Mucosa of rectum (tissue), 2 donors: ENCODE data around the gene C1orf116.

ENCODE experiments used
- H3K27ac ChIP-seq, 2 donors: one replicate each; pipeline ENCODE4 v1.7.0; 2013; ENCODE audit warnings: inconsistent platforms in 2 of 2, low read depth in 2 of 2, low read length in 2 of 2
- H3K27me3 ChIP-seq, 2 donors: one replicate each; pipeline ENCODE4 v1.7.0; 2013; ENCODE audit warnings: low read length in 2 of 2; ENCODE audit not compliant: control insufficient read depth in 2 of 2, insufficient read depth in 2 of 2
- H3K36me3 ChIP-seq, 2 donors: one replicate each; pipeline ENCODE4 v1.7.0; 2013; ENCODE audit warnings: low read length in 2 of 2; ENCODE audit not compliant: control insufficient read depth in 2 of 2, insufficient read depth in 2 of 2
- H3K4me1 ChIP-seq, 2 donors: one replicate each; pipeline ENCODE4 v1.7.0; 2013; ENCODE audit warnings: low read length in 2 of 2, mild to moderate bottlenecking in 1 of 2; ENCODE audit not compliant: control insufficient read depth in 2 of 2, insufficient read depth in 2 of 2
- H3K4me3 ChIP-seq, 2 donors: one replicate each; pipeline ENCODE4 v1.7.0; 2013; ENCODE audit warnings: low read length in 2 of 2
- H3K9ac ChIP-seq, 2 donors: one replicate each; pipeline ENCODE4 v1.7.0; 2013; ENCODE audit warnings: low read length in 2 of 2, low read depth in 1 of 2, mild to moderate bottlenecking in 1 of 2
- H3K9me3 ChIP-seq, 2 donors: one replicate each; pipeline ENCODE4 v1.7.0; 2013; ENCODE audit warnings: low read length in 2 of 2; ENCODE audit not compliant: control insufficient read depth in 2 of 2
- donor health status: healthy.
- donor health status: Normal muscosa, but diverticular disease.

Gene C1orf116

GRCh38 chr1:207028884-207029650 lies 3.5 kb downstream of the C1orf116 start:
- peaks cover 0 to 9% of the 10 kb centered on the region in 2 donors for H3K27me3 ChIP-seq
- H3K9me3 ChIP-seq, result no peaks in the 10 kb centered on the region
- peaks cover 34 to 74% of the 10 kb centered on the region in 2 donors for H3K4me1 ChIP-seq
- no peak overlapping the region for H3K27ac ChIP-seq
- H3K4me3 ChIP-seq, result no peak overlapping the region
- peaks cover 3 to 5% of the 10 kb centered on the region in 2 donors for H3K36me3 ChIP-seq
- no peak overlapping the region for H3K9ac ChIP-seq

- Histone ChIP-seq H3K4me3 (peak overlapping the region; percentile 17 to 29), H3K9me3 (no peaks in the 10 kb centered on the region), H3K4me1 (peaks cover 29 to 67% of the 10 kb centered on the region in 2 donors), H3K27me3 (peaks cover 0 to 5% of the 10 kb centered on the region in 2 donors), H3K27ac (peak overlapping the region; percentile 53 to 75), H3K36me3 (peaks cover 5 to 6% of the 10 kb centered on the region in 2 donors), H3K9ac (peak overlapping the region in 1 of 2 donors; percentile 61)
Observed at GRCh38 chr1:207027921-207028320, 4.6 kb downstream of the C1orf116 start.

GRCh38 chr1:207027206-207027777 lies 5.3 kb downstream of the C1orf116 start:
- no peaks in the 10 kb centered on the region for H3K9me3 ChIP-seq
- H3K9ac ChIP-seq, result peak overlapping the region; percentile 14 to 61
- H3K4me3 ChIP-seq, result peak overlapping the region; percentile 17 to 29
- H3K4me1 ChIP-seq, result peaks cover 28 to 66% of the 10 kb centered on the region in 2 donors
- H3K36me3 ChIP-seq, result peaks cover 5 to 9% of the 10 kb centered on the region in 2 donors
- peak overlapping the region; percentile 53 to 75 for H3K27ac ChIP-seq
- H3K27me3 ChIP-seq, result peaks cover 0 to 3% of the 10 kb centered on the region in 2 donors

- peaks cover 5 to 15% of the 10 kb centered on the region in 2 donors for H3K36me3 ChIP-seq
- H3K27ac ChIP-seq, result no peak overlapping the region
- no peak overlapping the region for H3K9ac ChIP-seq
- H3K9me3 ChIP-seq, result no peaks in the 10 kb centered on the region
- H3K27me3 ChIP-seq, result no peaks in the 10 kb centered on the region
- H3K4me3 ChIP-seq, result no peak overlapping the region
- peaks cover 23 to 58% of the 10 kb centered on the region in 2 donors for H3K4me1 ChIP-seq
Observed at GRCh38 chr1:207026104-207026534, 6.4 kb downstream of the C1orf116 start.

- no peak overlapping the region for H3K4me3 ChIP-seq
- H3K9ac ChIP-seq, result peak overlapping the region in 1 of 2 donors; percentile 15
Observed at GRCh38 chr1:207025146-207025880, 7.2 kb downstream of the C1orf116 start.

GRCh38 chr1:207024202-207025145 lies 8.1 kb downstream of the C1orf116 start:
- no peaks in the 10 kb centered on the region for H3K9me3 ChIP-seq
- peaks cover 5 to 18% of the 10 kb centered on the region in 2 donors for H3K36me3 ChIP-seq
- H3K9ac ChIP-seq, result no peak overlapping the region
- no peak overlapping the region for H3K27ac ChIP-seq
- H3K4me3 ChIP-seq, result no peak overlapping the region
- peaks cover 17 to 55% of the 10 kb centered on the region in 2 donors for H3K4me1 ChIP-seq
- no peaks in the 10 kb centered on the region for H3K27me3 ChIP-seq

More at GRCh38 chr1:207025146-207025880, 7.2 kb downstream of the C1orf116 start:
- peaks cover 20 to 58% of the 10 kb centered on the region in 2 donors for H3K4me1 ChIP-seq
- H3K9me3 ChIP-seq, result no peaks in the 10 kb centered on the region
- H3K27me3 ChIP-seq, result no peaks in the 10 kb centered on the region
- H3K27ac ChIP-seq, result peak overlapping the region; percentile 22 to 38
- H3K36me3 ChIP-seq, result peaks cover 5 to 18% of the 10 kb centered on the region in 2 donors

- peaks cover 5 to 18% of the 10 kb centered on the region in 2 donors for H3K36me3 ChIP-seq
- no peaks in the 10 kb centered on the region for H3K27me3 ChIP-seq
- no peak overlapping the region for H3K27ac ChIP-seq
- H3K4me1 ChIP-seq, result peaks cover 10 to 43% of the 10 kb centered on the region in 2 donors
- H3K9me3 ChIP-seq, result no peaks in the 10 kb centered on the region
- no peak overlapping the region for H3K9ac ChIP-seq
- H3K4me3 ChIP-seq, result no peak overlapping the region
Observed at GRCh38 chr1:207022996-207023679, 9.4 kb downstream of the C1orf116 start.

- H3K4me1 ChIP-seq, result peaks cover 6 to 35% of the 10 kb centered on the region in 2 donors
- peaks cover 5 to 18% of the 10 kb centered on the region in 2 donors for H3K36me3 ChIP-seq
- no peak overlapping the region for H3K4me3 ChIP-seq
- no peak overlapping the region for H3K27ac ChIP-seq
- no peak overlapping the region for H3K9ac ChIP-seq
- H3K27me3 ChIP-seq, result no peaks in the 10 kb centered on the region
- H3K9me3 ChIP-seq, result no peaks in the 10 kb centered on the region
Observed at GRCh38 chr1:207021876-207022596, 10.5 kb downstream of the C1orf116 start.
